GM20431 (cell line): Measurements from ENCODE around the gene PHC2.

Experiments used
- in situ Hi-C: fragments of 300-500 bp; cut with MseI, MboI; formaldehyde crosslinking; loops from one replicate; pipeline ENCODE4 v1.15.0; 2020; ENCODE audit warnings: low sequenced_read_pairs; ENCODE audit not compliant: unreplicated experiment

PHC2 gene

GRCh38 chr1:33375316-33375715 is 55.6 kb downstream of the PHC2 start:
- in situ Hi-C loops, result no loop called here

- in situ Hi-C loops, result no loop called here
These were observed 56.4 kb downstream of the PHC2 start for GRCh38 chr1:33374336-33375105.

- in situ Hi-C loops, result no loop called here
These were observed 57.3 kb downstream of the PHC2 start for GRCh38 chr1:33373606-33374005.

GRCh38 chr1:33372677-33373076 is 58.2 kb downstream of the PHC2 start:
- in situ Hi-C loops, result no loop called here

- in situ Hi-C loops, result no loop called here
These were observed 58.7 kb downstream of the PHC2 start for GRCh38 chr1:33372162-33372561.

- in situ Hi-C loops, result no loop called here
These were observed 59.6 kb downstream of the PHC2 start for GRCh38 chr1:33371334-33371733.

GRCh38 chr1:33370827-33371226 is 60.1 kb downstream of the PHC2 start:
- in situ Hi-C loops, result no loop called here

GRCh38 chr1:33370301-33370700 is 60.6 kb downstream of the PHC2 start:
- in situ Hi-C loops, result no loop called here

- in situ Hi-C loops, result no loop called here
These were observed 61.1 kb downstream of the PHC2 start for GRCh38 chr1:33369764-33370163.

- in situ Hi-C loops, result no loop called here
These were observed 61.8 kb downstream of the PHC2 start for GRCh38 chr1:33369081-33369480.

- in situ Hi-C loops, result no loop called here
These were observed 62.5 kb downstream of the PHC2 start for GRCh38 chr1:33368431-33368830.

- in situ Hi-C loops, result no loop called here
These were observed 63.1 kb downstream of the PHC2 start for GRCh38 chr1:33367485-33368405.

GRCh38 chr1:33366762-33367484 is 64.0 kb downstream of the PHC2 start:
- in situ Hi-C loops, result no loop called here

GRCh38 chr1:33365560-33365997 is 65.3 kb downstream of the PHC2 start:
- in situ Hi-C loops, result no loop called here

GRCh38 chr1:33364565-33364918 is 66.4 kb downstream of the PHC2 start:
- in situ Hi-C loops, result no loop called here

- in situ Hi-C loops, result no loop called here
These were observed 67.4 kb downstream of the PHC2 start for GRCh38 chr1:33363470-33363861.

- in situ Hi-C loops, result no loop called here
These were observed 67.9 kb downstream of the PHC2 start for GRCh38 chr1:33363021-33363420.

- in situ Hi-C loops, result no loop called here
These were observed 69.2 kb downstream of the PHC2 start for GRCh38 chr1:33361532-33362235.

- in situ Hi-C loops, result no loop called here
These were observed 70.5 kb downstream of the PHC2 start for GRCh38 chr1:33360367-33360766.

GRCh38 chr1:33359931-33360330 is 71.0 kb downstream of the PHC2 start:
- in situ Hi-C loops, result no loop called here
